GM12801 (cell line): ENCODE data around the gene PDCD11.

Experiments used
- CTCF ChIP-seq: IDR thresholded peaks from one replicate; pipeline ENCODE4 v1.5.1; 2011; ENCODE audit warnings: control low read depth; ENCODE audit not compliant: insufficient read length; ENCODE audit errors: extremely low read depth

PDCD11 gene

GRCh38 chr10:103427866-103428265, 31.4 kb downstream of the PDCD11 start:
- no peak for TF ChIP-seq CTCF

GRCh38 chr10:103428989-103429643, 32.7 kb downstream of the PDCD11 start:
- TF ChIP-seq CTCF, result no peak

DNA sequence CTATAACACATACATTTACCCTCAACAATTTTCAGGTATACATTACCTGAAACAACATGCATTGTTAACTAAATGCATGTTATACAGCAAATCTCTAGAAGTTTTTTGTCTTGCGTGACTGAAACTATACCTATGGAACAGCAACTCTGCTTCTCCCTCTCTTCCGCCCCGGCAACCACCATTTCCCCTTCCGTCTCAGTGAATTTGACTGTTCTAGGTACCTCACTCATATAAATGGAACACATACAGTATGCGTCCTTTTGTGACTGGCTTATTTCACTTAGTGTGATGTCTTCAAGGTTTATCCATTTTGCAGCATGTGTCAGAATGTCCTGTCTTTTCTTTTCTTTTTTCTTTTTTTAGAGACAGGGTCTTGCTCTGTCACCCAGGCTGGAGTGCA, 33.2 kb downstream of the PDCD11 start:
- no peak for TF ChIP-seq CTCF

DNA sequence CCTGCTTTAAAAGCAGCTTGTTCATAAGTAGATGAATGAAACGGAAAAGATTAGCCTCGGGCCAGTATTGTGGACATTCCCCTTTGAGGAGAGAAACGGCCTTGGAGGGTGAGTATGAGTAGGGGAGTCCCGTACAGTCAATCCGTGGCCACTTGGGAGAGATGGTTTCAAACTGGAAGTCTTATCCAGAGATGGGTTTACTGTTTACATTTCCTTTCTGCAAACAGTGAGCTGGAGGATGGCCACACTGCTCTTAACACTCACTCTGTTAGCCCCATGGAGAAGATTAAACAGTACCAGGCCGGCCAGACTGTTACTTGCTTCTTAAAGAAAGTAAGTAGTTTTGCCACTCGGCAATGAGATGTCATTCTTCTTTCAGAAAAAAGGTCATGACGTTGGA, 35.5 kb downstream of the PDCD11 start:
- no peak for TF ChIP-seq CTCF

DNA sequence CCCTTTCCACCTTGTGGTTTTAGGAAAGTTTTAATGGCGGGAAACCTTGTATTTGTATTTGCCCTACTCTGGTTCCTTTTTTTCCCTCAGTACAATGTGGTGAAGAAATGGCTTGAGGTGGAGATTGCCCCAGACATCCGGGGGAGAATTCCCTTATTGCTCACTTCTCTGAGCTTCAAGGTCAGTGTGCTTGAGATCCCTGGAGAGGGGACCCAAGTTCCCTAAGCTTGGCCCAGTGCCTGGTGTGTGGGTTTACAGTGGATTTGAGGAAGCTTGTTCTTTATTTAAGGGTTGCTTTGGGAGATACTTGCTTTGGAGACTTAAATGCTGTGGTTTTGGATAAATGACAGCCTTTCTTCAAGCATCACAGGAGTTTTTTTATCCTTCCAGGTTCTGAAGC, 37.4 kb downstream of the PDCD11 start:
- no peak for TF ChIP-seq CTCF

DNA sequence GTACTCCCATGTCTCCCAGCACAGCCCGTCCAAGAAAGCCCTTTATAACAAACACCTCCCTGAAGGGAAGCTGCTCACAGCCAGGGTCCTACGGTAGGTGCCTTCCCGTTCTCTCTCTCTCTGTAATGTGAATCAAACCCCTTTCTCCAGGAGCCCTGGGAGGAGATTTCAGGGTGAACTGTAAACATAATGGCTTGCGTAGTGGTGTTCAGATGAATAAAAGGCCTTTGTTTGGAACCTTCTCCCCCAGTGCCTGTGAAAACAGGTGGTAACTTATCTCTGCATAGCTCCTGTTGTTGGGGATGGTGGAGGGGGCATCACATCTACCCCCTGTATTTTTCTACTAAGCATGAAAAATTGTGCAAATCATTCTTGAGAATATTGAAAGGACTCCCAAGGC, 43.4 kb downstream of the PDCD11 start:
- no peak for TF ChIP-seq CTCF

- TF ChIP-seq CTCF, result no peak
Measured at GRCh38 chr10:103440416-103440815, 44.0 kb downstream of the PDCD11 start.
